PFSK-1 (cell line): Measurements from ENCODE around the gene FITM1.

ENCODE experiments used
- FOXP2 ChIP-seq: optimal IDR thresholded peaks from 2 replicates; pipeline ENCODE3; 2011; ENCODE audit warnings: borderline replicate concordance, control low read depth, inconsistent platforms; ENCODE audit not compliant: insufficient read depth; ENCODE audit errors: extremely low read length, extremely low read depth
- POLR2AphosphoS5 ChIP-seq: IDR thresholded peaks from 2 replicates; pipeline ENCODE4 v1.6.1; 2012; ENCODE audit warnings: low read depth, mild to moderate bottlenecking, control low read depth, low read length, moderate library complexity
- SIN3A ChIP-seq: IDR thresholded peaks from 2 replicates; pipeline ENCODE4 v1.6.1; 2012; ENCODE audit warnings: mild to moderate bottlenecking, low read length, moderate library complexity, borderline replicate concordance; ENCODE audit not compliant: insufficient read depth
- TAF1 ChIP-seq: IDR thresholded peaks from 2 replicates; pipeline ENCODE4 v1.6.1; 2012; ENCODE audit warnings: low read length, control low read depth, borderline replicate concordance; ENCODE audit not compliant: insufficient read depth
- TF ChIP-seq, protein P1 (sequence below), 2 experiments: IDR thresholded peaks; 2 replicates each; pipeline versions ENCODE4 v1.6.1 to v1.8.0; 2011 to 2012; ENCODE audit warnings: low read depth in 2 of 2, low read length in 2 of 2, control low read depth in 1 of 2, inconsistent platforms in 1 of 2, mild to moderate bottlenecking in 1 of 2, moderate library complexity in 1 of 2; ENCODE audit not compliant: insufficient read depth in 1 of 2

The FITM1 gene

GRCh38 chr14:24119691-24120090 is 10.8 kb upstream of the FITM1 start:
- TF ChIP-seq FOXP2 (no peak), POLR2AphosphoS5 (no peak), SIN3A (no peak), TAF1 (no peak)
- TF ChIP-seq, protein P1, sequence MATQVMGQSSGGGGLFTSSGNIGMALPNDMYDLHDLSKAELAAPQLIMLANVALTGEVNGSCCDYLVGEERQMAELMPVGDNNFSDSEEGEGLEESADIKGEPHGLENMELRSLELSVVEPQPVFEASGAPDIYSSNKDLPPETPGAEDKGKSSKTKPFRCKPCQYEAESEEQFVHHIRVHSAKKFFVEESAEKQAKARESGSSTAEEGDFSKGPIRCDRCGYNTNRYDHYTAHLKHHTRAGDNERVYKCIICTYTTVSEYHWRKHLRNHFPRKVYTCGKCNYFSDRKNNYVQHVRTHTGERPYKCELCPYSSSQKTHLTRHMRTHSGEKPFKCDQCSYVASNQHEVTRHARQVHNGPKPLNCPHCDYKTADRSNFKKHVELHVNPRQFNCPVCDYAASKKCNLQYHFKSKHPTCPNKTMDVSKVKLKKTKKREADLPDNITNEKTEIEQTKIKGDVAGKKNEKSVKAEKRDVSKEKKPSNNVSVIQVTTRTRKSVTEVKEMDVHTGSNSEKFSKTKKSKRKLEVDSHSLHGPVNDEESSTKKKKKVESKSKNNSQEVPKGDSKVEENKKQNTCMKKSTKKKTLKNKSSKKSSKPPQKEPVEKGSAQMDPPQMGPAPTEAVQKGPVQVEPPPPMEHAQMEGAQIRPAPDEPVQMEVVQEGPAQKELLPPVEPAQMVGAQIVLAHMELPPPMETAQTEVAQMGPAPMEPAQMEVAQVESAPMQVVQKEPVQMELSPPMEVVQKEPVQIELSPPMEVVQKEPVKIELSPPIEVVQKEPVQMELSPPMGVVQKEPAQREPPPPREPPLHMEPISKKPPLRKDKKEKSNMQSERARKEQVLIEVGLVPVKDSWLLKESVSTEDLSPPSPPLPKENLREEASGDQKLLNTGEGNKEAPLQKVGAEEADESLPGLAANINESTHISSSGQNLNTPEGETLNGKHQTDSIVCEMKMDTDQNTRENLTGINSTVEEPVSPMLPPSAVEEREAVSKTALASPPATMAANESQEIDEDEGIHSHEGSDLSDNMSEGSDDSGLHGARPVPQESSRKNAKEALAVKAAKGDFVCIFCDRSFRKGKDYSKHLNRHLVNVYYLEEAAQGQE (IDR thresholded peaks at IDR 0.05; ENCODE audit: insufficient read depth in 1 of 2, low read depth in 2 of 2, low read length in 2 of 2) = no peak

DNA sequence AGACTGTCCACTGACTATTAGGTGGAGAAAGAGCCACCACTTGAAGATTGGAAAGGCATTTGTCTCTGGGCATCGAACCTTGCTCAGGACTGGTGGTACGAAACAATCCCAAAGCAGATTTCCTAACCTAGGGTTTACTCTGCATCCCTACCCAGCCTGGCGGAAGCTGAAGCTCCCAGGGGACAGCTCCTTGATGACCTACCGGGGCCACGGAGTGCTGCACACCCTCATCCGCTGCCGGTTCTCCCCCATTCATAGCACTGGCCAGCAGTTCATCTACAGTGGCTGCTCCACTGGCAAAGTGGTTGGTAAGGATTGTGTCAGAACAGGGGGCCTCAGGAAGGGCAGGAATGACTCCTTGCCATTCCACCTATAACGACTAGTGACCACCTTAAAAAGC is 9.2 kb upstream of the FITM1 start:
- TF ChIP-seq FOXP2 (no peak), POLR2AphosphoS5 (no peak), TAF1 (no peak), SIN3A (no peak)
- TF ChIP-seq, protein P1 (IDR thresholded peaks at IDR 0.05; ENCODE audit: insufficient read depth in 1 of 2, low read depth in 2 of 2, low read length in 2 of 2) = no peak

GRCh38 chr14:24122416-24122815 is 8.0 kb upstream of the FITM1 start:
- TF ChIP-seq FOXP2 (no peak), POLR2AphosphoS5 (no peak), TAF1 (no peak), SIN3A (no peak)
- TF ChIP-seq, protein P1 (IDR thresholded peaks at IDR 0.05; ENCODE audit: insufficient read depth in 1 of 2, low read depth in 2 of 2, low read length in 2 of 2) = no peak

DNA sequence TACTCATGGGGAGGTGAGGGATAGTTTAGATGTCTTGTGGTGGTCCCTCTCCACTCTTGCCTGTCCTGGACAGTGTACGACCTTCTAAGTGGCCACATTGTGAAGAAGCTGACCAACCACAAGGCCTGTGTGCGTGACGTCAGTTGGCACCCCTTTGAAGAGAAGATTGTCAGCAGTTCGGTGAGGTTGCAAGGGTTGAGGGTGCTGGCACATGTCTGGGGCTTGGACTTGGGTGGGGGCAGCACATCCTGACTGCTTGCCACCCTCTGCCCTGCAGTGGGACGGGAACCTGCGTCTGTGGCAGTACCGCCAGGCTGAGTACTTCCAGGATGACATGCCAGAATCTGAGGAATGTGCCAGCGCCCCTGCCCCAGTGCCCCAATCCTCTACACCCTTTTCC is 7.6 kb upstream of the FITM1 start:
- TF ChIP-seq SIN3A (no peak), TAF1 (no peak)

GRCh38 chr14:24123424-24124417 is 6.7 kb upstream of the FITM1 start:
- TF ChIP-seq TAF1 (no peak), POLR2AphosphoS5 (no peak), SIN3A (no peak), FOXP2 (no peak)
- TF ChIP-seq, protein P1 (IDR thresholded peaks at IDR 0.05; ENCODE audit: insufficient read depth in 1 of 2, low read depth in 2 of 2, low read length in 2 of 2) = no peak
